PFSK-1 (cell line): ENCODE data around the gene MCF2.

ENCODE experiments used
- FOXP2 ChIP-seq: optimal IDR thresholded peaks from 2 replicates; pipeline ENCODE3; 2011; ENCODE audit warnings: borderline replicate concordance, control low read depth, inconsistent platforms; ENCODE audit not compliant: insufficient read depth; ENCODE audit errors: extremely low read length, extremely low read depth
- POLR2AphosphoS5 ChIP-seq: IDR thresholded peaks from 2 replicates; pipeline ENCODE4 v1.6.1; 2012; ENCODE audit warnings: low read depth, mild to moderate bottlenecking, control low read depth, low read length, moderate library complexity
- REST ChIP-seq, 2 experiments: IDR thresholded peaks; 2 replicates each; pipeline versions ENCODE4 v1.6.1 to v1.8.0; 2011 to 2012; ENCODE audit warnings: low read depth in 2 of 2, low read length in 2 of 2, control low read depth in 1 of 2, inconsistent platforms in 1 of 2, mild to moderate bottlenecking in 1 of 2, moderate library complexity in 1 of 2; ENCODE audit not compliant: insufficient read depth in 1 of 2
- SIN3A ChIP-seq: IDR thresholded peaks from 2 replicates; pipeline ENCODE4 v1.6.1; 2012; ENCODE audit warnings: mild to moderate bottlenecking, low read length, moderate library complexity, borderline replicate concordance; ENCODE audit not compliant: insufficient read depth
- TAF1 ChIP-seq: IDR thresholded peaks from 2 replicates; pipeline ENCODE4 v1.6.1; 2012; ENCODE audit warnings: low read length, control low read depth, borderline replicate concordance; ENCODE audit not compliant: insufficient read depth

Gene MCF2

GRCh38 chrX:139560221-139560620 lies 147.7 kb downstream of the MCF2 start:
- TF ChIP-seq POLR2AphosphoS5 (no peak), TAF1 (no peak), FOXP2 (no peak), SIN3A (no peak), REST (IDR thresholded peaks at IDR 0.05; ENCODE audit: insufficient read depth in 1 of 2, low read depth in 2 of 2, low read length in 2 of 2) (no peak)

GRCh38 chrX:139559383-139560042 lies 148.5 kb downstream of the MCF2 start:
- TF ChIP-seq REST (IDR thresholded peaks at IDR 0.05; ENCODE audit: insufficient read depth in 1 of 2, low read depth in 2 of 2, low read length in 2 of 2) = no peak
- no peak for TF ChIP-seq FOXP2
- no peak for TF ChIP-seq POLR2AphosphoS5
- no peak for TF ChIP-seq TAF1
- TF ChIP-seq SIN3A = no peak

GRCh38 chrX:139554991-139555675 lies 152.8 kb downstream of the MCF2 start:
- TF ChIP-seq TAF1 = no peak
- TF ChIP-seq SIN3A = no peak
- no peak for TF ChIP-seq POLR2AphosphoS5
- TF ChIP-seq REST (IDR thresholded peaks at IDR 0.05; ENCODE audit: insufficient read depth in 1 of 2, low read depth in 2 of 2, low read length in 2 of 2) = no peak
- no peak for TF ChIP-seq FOXP2

DNA sequence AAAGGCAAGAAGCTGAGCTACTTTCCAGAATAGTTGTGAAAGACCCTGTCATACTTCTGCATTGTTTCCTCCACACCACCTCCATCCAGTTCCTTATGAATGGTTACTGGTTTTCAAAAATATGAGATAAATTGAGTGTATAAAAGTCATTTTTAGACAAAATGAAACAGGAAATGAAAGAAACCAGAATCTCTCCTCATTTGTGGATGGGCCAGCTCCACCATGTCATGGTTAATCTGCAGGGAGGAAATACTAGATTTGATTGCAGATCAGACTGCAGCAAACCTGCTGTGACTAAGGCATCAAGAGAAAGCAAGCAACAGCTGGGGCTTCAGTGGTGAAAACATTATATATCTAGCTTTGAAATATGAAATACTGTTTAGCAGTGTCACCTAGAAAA lies 153.6 kb downstream of the MCF2 start:
- TF ChIP-seq POLR2AphosphoS5 (no peak), REST (IDR thresholded peaks at IDR 0.05; ENCODE audit: insufficient read depth in 1 of 2, low read depth in 2 of 2, low read length in 2 of 2) (no peak), TAF1 (no peak), FOXP2 (no peak), SIN3A (no peak)

DNA sequence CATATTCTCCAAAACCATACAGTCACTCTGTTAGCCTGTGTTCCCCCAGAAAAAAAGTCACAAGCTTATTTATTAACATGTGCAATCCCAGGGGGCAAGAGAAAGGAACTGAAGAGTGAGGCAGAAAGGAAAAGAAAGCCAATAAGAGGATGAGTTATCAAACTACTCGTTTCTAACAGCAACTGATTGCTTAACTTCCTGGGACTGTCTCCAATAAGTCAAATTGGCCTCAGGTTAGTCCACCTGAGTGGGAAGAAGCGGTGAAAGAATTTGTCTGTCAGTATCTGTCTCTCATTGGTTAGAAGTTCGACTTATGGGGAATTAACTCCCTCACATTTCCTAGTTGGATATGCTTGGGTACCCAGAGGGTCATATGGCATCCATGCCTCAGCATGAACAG lies 163.4 kb downstream of the MCF2 start:
- TF ChIP-seq REST (IDR thresholded peaks at IDR 0.05; ENCODE audit: insufficient read depth in 1 of 2, low read depth in 2 of 2, low read length in 2 of 2) (no peak), TAF1 (no peak), FOXP2 (no peak), POLR2AphosphoS5 (no peak), SIN3A (no peak)
